ENCODE measurements around the gene ADAMTS20.

The ADAMTS20 gene

GRCh38 chr12:43579206-43579605 is 27.2 kb upstream of the ADAMTS20 start:
- Histone ChIP-seq H2BK5ac (ENCODE audit: low read length) (no peak overlapping the region), H3K23ac (ENCODE audit: low read depth, low read length, poor library complexity) (no peak overlapping the region), H3K18ac (ENCODE audit: low read length) (no peak overlapping the region), H3K27me3 (ENCODE audit: control insufficient read depth in 3 of 3, insufficient read depth in 3 of 3, low read depth in 1 of 3, low read length in 3 of 3) (no peaks in the 10 kb centered on the region), H3K14ac (ENCODE audit: low read length) (no peak overlapping the region), H3K9me3 (replicated peaks in 1 of 2; ENCODE audit: control insufficient read depth in 2 of 2, insufficient read depth in 1 of 2, low read depth in 1 of 2, low read length in 2 of 2) (no peaks in the 10 kb centered on the region), H3K4me2 (ENCODE audit: insufficient read depth, low read length, poor library complexity, severe bottlenecking) (no peak overlapping the region), H2BK120ac (ENCODE audit: low read depth, low read length) (no peak overlapping the region), H2BK12ac (ENCODE audit: low read length) (no peak overlapping the region), H3K27ac (replicated peaks; ENCODE audit: low read length) (no peak overlapping the region), H3K79me1 (ENCODE audit: low read depth, low read length) (no peaks in the 10 kb centered on the region), H2AFZ (ENCODE audit: low read length) (no peak overlapping the region), H3K4ac (ENCODE audit: low read length) (no peak overlapping the region), H3K4me3 (ENCODE audit: low read length in 2 of 2) (no peak overlapping the region), H2AK5ac (ENCODE audit: low read depth, low read length) (no peak overlapping the region), H3K36me3 (replicated peaks in 1 of 2; ENCODE audit: control insufficient read depth in 2 of 2, insufficient read depth in 2 of 2, low read length in 2 of 2) (no peaks in the 10 kb centered on the region), H3K4me1 (ENCODE audit: control insufficient read depth in 2 of 2, insufficient read depth in 1 of 2, low read depth in 1 of 2, low read length in 2 of 2) (peaks cover 0 to 2% of the 10 kb centered on the region in 2 donors), H2BK15ac (ENCODE audit: low read length) (no peak overlapping the region), H4K91ac (ENCODE audit: low read depth, low read length, poor library complexity) (no peak overlapping the region), H3K9ac (ENCODE audit: low read depth, low read length, poor library complexity) (no peak overlapping the region), H4K8ac (ENCODE audit: low read depth, low read length) (no peak overlapping the region)
- no peak for DNase-seq (ENCODE audit: low spot score)
- no CpG with 5 or more reads among the region's 4 CpGs for WGBS, 2 donors (ENCODE audit: extremely low coverage in 2 of 2, insufficient read length in 2 of 2, insufficient replicate concordance in 1 of 2)

GRCh38 chr12:43578782-43579181 is 26.8 kb upstream of the ADAMTS20 start:
- Histone ChIP-seq H3K4me1 (ENCODE audit: control insufficient read depth in 2 of 2, insufficient read depth in 1 of 2, low read depth in 1 of 2, low read length in 2 of 2) (peaks cover 0 to 2% of the 10 kb centered on the region in 2 donors), H3K27me3 (ENCODE audit: control insufficient read depth in 3 of 3, insufficient read depth in 3 of 3, low read depth in 1 of 3, low read length in 3 of 3) (no peaks in the 10 kb centered on the region), H3K4me2 (ENCODE audit: insufficient read depth, low read length, poor library complexity, severe bottlenecking) (no peak overlapping the region), H3K36me3 (replicated peaks in 1 of 2; ENCODE audit: control insufficient read depth in 2 of 2, insufficient read depth in 2 of 2, low read length in 2 of 2) (no peaks in the 10 kb centered on the region), H3K14ac (ENCODE audit: low read length) (no peak overlapping the region), H3K23ac (ENCODE audit: low read depth, low read length, poor library complexity) (no peak overlapping the region), H3K18ac (ENCODE audit: low read length) (no peak overlapping the region), H2BK12ac (ENCODE audit: low read length) (no peak overlapping the region), H3K4me3 (ENCODE audit: low read length in 2 of 2) (no peak overlapping the region), H3K4ac (ENCODE audit: low read length) (no peak overlapping the region), H2AK5ac (ENCODE audit: low read depth, low read length) (no peak overlapping the region), H4K8ac (ENCODE audit: low read depth, low read length) (no peak overlapping the region), H3K9ac (ENCODE audit: low read depth, low read length, poor library complexity) (no peak overlapping the region), H3K9me3 (replicated peaks in 1 of 2; ENCODE audit: control insufficient read depth in 2 of 2, insufficient read depth in 1 of 2, low read depth in 1 of 2, low read length in 2 of 2) (no peaks in the 10 kb centered on the region), H2BK15ac (ENCODE audit: low read length) (no peak overlapping the region), H2AFZ (ENCODE audit: low read length) (no peak overlapping the region), H2BK120ac (ENCODE audit: low read depth, low read length) (no peak overlapping the region), H2BK5ac (ENCODE audit: low read length) (no peak overlapping the region), H3K79me1 (ENCODE audit: low read depth, low read length) (no peaks in the 10 kb centered on the region), H4K91ac (ENCODE audit: low read depth, low read length, poor library complexity) (no peak overlapping the region), H3K27ac (replicated peaks; ENCODE audit: low read length) (no peak overlapping the region)
- no peak for DNase-seq (ENCODE audit: low spot score)
- no CpG with 5 or more reads among the region's 3 CpGs for WGBS, 2 donors (ENCODE audit: extremely low coverage in 2 of 2, insufficient read length in 2 of 2, insufficient replicate concordance in 1 of 2)

GRCh38 chr12:43577381-43577780 is 25.4 kb upstream of the ADAMTS20 start:
- Histone ChIP-seq H3K4me2 (ENCODE audit: insufficient read depth, low read length, poor library complexity, severe bottlenecking) (no peak overlapping the region), H3K27ac (replicated peaks; ENCODE audit: low read length) (no peak overlapping the region), H2AK5ac (ENCODE audit: low read depth, low read length) (no peak overlapping the region), H3K4ac (ENCODE audit: low read length) (no peak overlapping the region), H4K91ac (ENCODE audit: low read depth, low read length, poor library complexity) (no peak overlapping the region), H3K79me1 (ENCODE audit: low read depth, low read length) (no peaks in the 10 kb centered on the region), H3K9ac (ENCODE audit: low read depth, low read length, poor library complexity) (no peak overlapping the region), H3K18ac (ENCODE audit: low read length) (no peak overlapping the region), H3K14ac (ENCODE audit: low read length) (no peak overlapping the region), H2BK120ac (ENCODE audit: low read depth, low read length) (no peak overlapping the region), H3K4me1 (ENCODE audit: control insufficient read depth in 2 of 2, insufficient read depth in 1 of 2, low read depth in 1 of 2, low read length in 2 of 2) (peaks cover 0 to 2% of the 10 kb centered on the region in 2 donors), H3K36me3 (replicated peaks in 1 of 2; ENCODE audit: control insufficient read depth in 2 of 2, insufficient read depth in 2 of 2, low read length in 2 of 2) (no peaks in the 10 kb centered on the region), H2AFZ (ENCODE audit: low read length) (no peak overlapping the region), H3K9me3 (replicated peaks in 1 of 2; ENCODE audit: control insufficient read depth in 2 of 2, insufficient read depth in 1 of 2, low read depth in 1 of 2, low read length in 2 of 2) (no peaks in the 10 kb centered on the region), H2BK5ac (ENCODE audit: low read length) (no peak overlapping the region), H4K8ac (ENCODE audit: low read depth, low read length) (no peak overlapping the region), H2BK12ac (ENCODE audit: low read length) (no peak overlapping the region), H2BK15ac (ENCODE audit: low read length) (no peak overlapping the region), H3K4me3 (ENCODE audit: low read length in 2 of 2) (no peak overlapping the region), H3K23ac (ENCODE audit: low read depth, low read length, poor library complexity) (no peak overlapping the region), H3K27me3 (ENCODE audit: control insufficient read depth in 3 of 3, insufficient read depth in 3 of 3, low read depth in 1 of 3, low read length in 3 of 3) (no peaks in the 10 kb centered on the region)
- DNase-seq (ENCODE audit: low spot score): no peak
- WGBS, 2 donors (ENCODE audit: extremely low coverage in 2 of 2, insufficient read length in 2 of 2, insufficient replicate concordance in 1 of 2): no CpG with 5 or more reads among the region's 3 CpGs

GRCh38 chr12:43576162-43576561 is 24.2 kb upstream of the ADAMTS20 start:
- Histone ChIP-seq H3K23ac (ENCODE audit: low read depth, low read length, poor library complexity) (no peak overlapping the region), H4K8ac (ENCODE audit: low read depth, low read length) (no peak overlapping the region), H2BK15ac (ENCODE audit: low read length) (no peak overlapping the region), H3K4me3 (ENCODE audit: low read length in 2 of 2) (no peak overlapping the region), H3K4me1 (ENCODE audit: control insufficient read depth in 2 of 2, insufficient read depth in 1 of 2, low read depth in 1 of 2, low read length in 2 of 2) (peaks cover 0 to 2% of the 10 kb centered on the region in 2 donors), H3K79me1 (ENCODE audit: low read depth, low read length) (no peaks in the 10 kb centered on the region), H3K18ac (ENCODE audit: low read length) (no peak overlapping the region), H3K27ac (replicated peaks; ENCODE audit: low read length) (no peak overlapping the region), H2AFZ (ENCODE audit: low read length) (no peak overlapping the region), H3K4ac (ENCODE audit: low read length) (no peak overlapping the region), H3K9ac (ENCODE audit: low read depth, low read length, poor library complexity) (no peak overlapping the region), H3K27me3 (ENCODE audit: control insufficient read depth in 3 of 3, insufficient read depth in 3 of 3, low read depth in 1 of 3, low read length in 3 of 3) (no peaks in the 10 kb centered on the region), H3K4me2 (ENCODE audit: insufficient read depth, low read length, poor library complexity, severe bottlenecking) (no peak overlapping the region), H3K14ac (ENCODE audit: low read length) (no peak overlapping the region), H2BK120ac (ENCODE audit: low read depth, low read length) (no peak overlapping the region), H4K91ac (ENCODE audit: low read depth, low read length, poor library complexity) (no peak overlapping the region), H2AK5ac (ENCODE audit: low read depth, low read length) (no peak overlapping the region), H3K36me3 (replicated peaks in 1 of 2; ENCODE audit: control insufficient read depth in 2 of 2, insufficient read depth in 2 of 2, low read length in 2 of 2) (no peaks in the 10 kb centered on the region), H2BK12ac (ENCODE audit: low read length) (no peak overlapping the region), H3K9me3 (replicated peaks in 1 of 2; ENCODE audit: control insufficient read depth in 2 of 2, insufficient read depth in 1 of 2, low read depth in 1 of 2, low read length in 2 of 2) (no peaks in the 10 kb centered on the region), H2BK5ac (ENCODE audit: low read length) (no peak overlapping the region)
- WGBS, 2 donors (ENCODE audit: extremely low coverage in 2 of 2, insufficient read length in 2 of 2, insufficient replicate concordance in 1 of 2): no CpG with 5 or more reads among the region's 2 CpGs
- no peak for DNase-seq (ENCODE audit: low spot score)

All from neuronal stem cell (in vitro differentiated cells).